ENCODE measurements around the gene ZNF786.

DNA sequence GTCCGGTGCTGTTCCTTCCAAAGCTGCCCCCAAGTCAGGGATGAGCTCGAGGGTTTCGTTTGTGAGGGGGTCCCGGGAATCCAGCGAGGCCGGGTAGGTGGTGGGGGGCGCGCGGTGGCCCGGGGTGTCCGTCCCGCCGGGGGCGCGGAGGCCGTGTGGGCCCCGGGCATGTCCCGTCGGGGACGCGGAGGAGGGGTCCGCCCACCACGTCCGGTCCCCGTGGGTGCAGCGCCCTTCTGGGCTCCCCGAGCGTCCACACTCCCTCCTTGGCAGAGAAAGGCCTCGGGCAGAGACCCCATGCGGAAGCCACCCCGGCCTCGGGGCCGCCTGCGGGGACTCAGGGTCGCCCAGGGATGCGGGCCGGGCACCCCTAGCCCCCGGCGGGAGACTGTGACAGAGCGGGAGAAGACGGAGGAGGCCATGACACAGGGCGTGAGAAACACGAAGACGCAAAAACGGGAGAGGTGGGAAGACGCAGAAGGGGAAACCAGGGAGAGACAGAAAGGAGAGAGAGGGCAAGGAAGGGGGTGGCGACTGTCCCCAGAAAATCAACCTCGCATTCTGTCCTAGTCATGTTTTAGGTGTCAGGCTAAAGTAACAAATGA is 36.2 kb upstream of the ZNF786 start:
- TF ChIP-seq, protein P1, sequence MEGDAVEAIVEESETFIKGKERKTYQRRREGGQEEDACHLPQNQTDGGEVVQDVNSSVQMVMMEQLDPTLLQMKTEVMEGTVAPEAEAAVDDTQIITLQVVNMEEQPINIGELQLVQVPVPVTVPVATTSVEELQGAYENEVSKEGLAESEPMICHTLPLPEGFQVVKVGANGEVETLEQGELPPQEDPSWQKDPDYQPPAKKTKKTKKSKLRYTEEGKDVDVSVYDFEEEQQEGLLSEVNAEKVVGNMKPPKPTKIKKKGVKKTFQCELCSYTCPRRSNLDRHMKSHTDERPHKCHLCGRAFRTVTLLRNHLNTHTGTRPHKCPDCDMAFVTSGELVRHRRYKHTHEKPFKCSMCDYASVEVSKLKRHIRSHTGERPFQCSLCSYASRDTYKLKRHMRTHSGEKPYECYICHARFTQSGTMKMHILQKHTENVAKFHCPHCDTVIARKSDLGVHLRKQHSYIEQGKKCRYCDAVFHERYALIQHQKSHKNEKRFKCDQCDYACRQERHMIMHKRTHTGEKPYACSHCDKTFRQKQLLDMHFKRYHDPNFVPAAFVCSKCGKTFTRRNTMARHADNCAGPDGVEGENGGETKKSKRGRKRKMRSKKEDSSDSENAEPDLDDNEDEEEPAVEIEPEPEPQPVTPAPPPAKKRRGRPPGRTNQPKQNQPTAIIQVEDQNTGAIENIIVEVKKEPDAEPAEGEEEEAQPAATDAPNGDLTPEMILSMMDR (conservative IDR thresholded peaks at IDR 0.05; ENCODE audit: low read depth in 2 of 2) = no peak
- TF ChIP-seq NANOG (IDR thresholded peaks at IDR 0.05; ENCODE audit: borderline replicate concordance) = no peak
- TF ChIP-seq EZH2 (IDR thresholded peaks at IDR 0.05; ENCODE audit: low read depth, unreplicated experiment) = no peak
- TF ChIP-seq, protein P2, sequence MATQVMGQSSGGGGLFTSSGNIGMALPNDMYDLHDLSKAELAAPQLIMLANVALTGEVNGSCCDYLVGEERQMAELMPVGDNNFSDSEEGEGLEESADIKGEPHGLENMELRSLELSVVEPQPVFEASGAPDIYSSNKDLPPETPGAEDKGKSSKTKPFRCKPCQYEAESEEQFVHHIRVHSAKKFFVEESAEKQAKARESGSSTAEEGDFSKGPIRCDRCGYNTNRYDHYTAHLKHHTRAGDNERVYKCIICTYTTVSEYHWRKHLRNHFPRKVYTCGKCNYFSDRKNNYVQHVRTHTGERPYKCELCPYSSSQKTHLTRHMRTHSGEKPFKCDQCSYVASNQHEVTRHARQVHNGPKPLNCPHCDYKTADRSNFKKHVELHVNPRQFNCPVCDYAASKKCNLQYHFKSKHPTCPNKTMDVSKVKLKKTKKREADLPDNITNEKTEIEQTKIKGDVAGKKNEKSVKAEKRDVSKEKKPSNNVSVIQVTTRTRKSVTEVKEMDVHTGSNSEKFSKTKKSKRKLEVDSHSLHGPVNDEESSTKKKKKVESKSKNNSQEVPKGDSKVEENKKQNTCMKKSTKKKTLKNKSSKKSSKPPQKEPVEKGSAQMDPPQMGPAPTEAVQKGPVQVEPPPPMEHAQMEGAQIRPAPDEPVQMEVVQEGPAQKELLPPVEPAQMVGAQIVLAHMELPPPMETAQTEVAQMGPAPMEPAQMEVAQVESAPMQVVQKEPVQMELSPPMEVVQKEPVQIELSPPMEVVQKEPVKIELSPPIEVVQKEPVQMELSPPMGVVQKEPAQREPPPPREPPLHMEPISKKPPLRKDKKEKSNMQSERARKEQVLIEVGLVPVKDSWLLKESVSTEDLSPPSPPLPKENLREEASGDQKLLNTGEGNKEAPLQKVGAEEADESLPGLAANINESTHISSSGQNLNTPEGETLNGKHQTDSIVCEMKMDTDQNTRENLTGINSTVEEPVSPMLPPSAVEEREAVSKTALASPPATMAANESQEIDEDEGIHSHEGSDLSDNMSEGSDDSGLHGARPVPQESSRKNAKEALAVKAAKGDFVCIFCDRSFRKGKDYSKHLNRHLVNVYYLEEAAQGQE (IDR thresholded peaks at IDR 0.05; ENCODE audit: unreplicated experiment) = no peak
- no peak; the same call in 1 of the 2 replicates for TF ChIP-seq POLR2AphosphoS5 (IDR thresholded peaks at IDR 0.05; ENCODE audit: low read depth)
- TF ChIP-seq CREB1 (CRISPR knock-in tag; IDR thresholded peaks at IDR 0.05; ENCODE audit: low read depth) = no peak
- TF ChIP-seq ZNF331 (CRISPR knock-in tag; IDR thresholded peaks at IDR 0.05; ENCODE audit: low read depth) = no peak
